Smooth muscle cell (in vitro differentiated cells): ENCODE results near the gene FLT4. TPM values are rescaled to one million over a fixed set of nuclear protein-coding genes. Genes with fewer than 3 reads are reported as not detected.

Source experiments
- DNase-seq: peaks from one replicate; lab custom pipeline; 2025; ENCODE audit not compliant: unreplicated experiment; lab: John Stamatoyannopoulos, UW
- H2AFZ ChIP-seq: fragments of 200-600 bp; sonication (generic); 2 replicates; pipeline ENCODE4 v1.6.0; 2016; ENCODE audit warnings: antibody characterized with exemption, low read depth, mild to moderate bottlenecking
- H3F3A ChIP-seq: fragments of 200-600 bp; sonication (generic); 2 replicates; pipeline ENCODE4 v1.6.0; 2017; ENCODE audit warnings: antibody characterized with exemption, low read depth
- H3K27ac ChIP-seq: fragments of 200-600 bp; sonication (generic); 2 replicates; pipeline ENCODE4 v1.5.1; 2016; ENCODE audit warnings: low read depth, mild to moderate bottlenecking
- H3K27me3 ChIP-seq: fragments of 200-600 bp; sonication (generic); 2 replicates; pipeline ENCODE4 v1.6.1; 2016; ENCODE audit warnings: low read depth, mild to moderate bottlenecking
- H3K36me3 ChIP-seq: fragments of 200-600 bp; sonication (generic); 2 replicates; pipeline ENCODE4 v1.5.1; 2016; ENCODE audit warnings: low read depth
- H3K4me1 ChIP-seq: fragments of 200-600 bp; sonication (generic); 2 replicates; pipeline ENCODE4 v1.5.1; 2016; ENCODE audit warnings: low read depth
- H3K4me2 ChIP-seq: fragments of 200-600 bp; sonication (generic); 2 replicates; pipeline ENCODE4 v1.6.0; 2016; ENCODE audit warnings: mild to moderate bottlenecking
- H3K4me3 ChIP-seq: fragments of 200-600 bp; sonication (generic); 2 replicates; pipeline ENCODE4 v1.5.1; 2016; ENCODE audit warnings: mild to moderate bottlenecking
- H3K79me2 ChIP-seq: fragments of 200-600 bp; sonication (generic); 2 replicates; pipeline ENCODE4 v1.6.0; 2016; ENCODE audit warnings: low read depth, mild to moderate bottlenecking
- H3K9ac ChIP-seq: fragments of 200-600 bp; sonication (generic); 2 replicates; pipeline ENCODE4 v1.6.0; 2016; ENCODE audit warnings: low read depth
- H3K9me3 ChIP-seq: fragments of 200-600 bp; sonication (generic); replicated peaks from 2 replicates; pipeline ENCODE4 v1.5.1; 2016; ENCODE audit warnings: low read depth
- H4K20me1 ChIP-seq: fragments of 200-600 bp; sonication (generic); 2 replicates; pipeline ENCODE4 v1.6.0; 2016; ENCODE audit warnings: low read depth
- CTCF ChIP-seq: fragments of 200-600 bp; sonication (generic); IDR thresholded peaks from 2 replicates; pipeline ENCODE4 v1.5.1; 2017; ENCODE audit warnings: borderline replicate concordance, mild to moderate bottlenecking, antibody characterized with exemption; ENCODE audit not compliant: insufficient read depth, poor library complexity, severe bottlenecking
- WGBS: methylation state at CpG from one replicate; pipeline ENCODE4 v1.1.7; 2016; ENCODE audit warnings: low lambda C conversion rate; 5-methylcytosine and 5-hydroxymethylcytosine counted together
- polyA plus RNA-seq: library from polyadenylated mRNA; unstranded; fragments of >200 nt; fragmentation: Nextera tagmentation; extraction: Ambion mirVana; gene quantifications from 2 replicates; pipeline ENCODE4 v1.2.1, GENCODE V29; 2016
- total RNA-seq: library from RNA; depleted of rRNA; stranded (reverse); fragments of >200 nt; gene quantifications from 2 replicates; pipeline ENCODE4 v1.2.3, GENCODE V29; 2014

Gene FLT4
- total and polyA plus RNA-seq, 2 experiments from 2014 or later: not detected

- H3K27ac ChIP-seq: no peak overlapping the region
- H3K79me2 ChIP-seq: no peaks in the 10 kb centered on the region
- TF ChIP-seq CTCF: no peak
- H3K9me3 ChIP-seq: no peaks in the 10 kb centered on the region
- no peaks in the 10 kb centered on the region for H3F3A ChIP-seq
- H3K9ac ChIP-seq: no peak overlapping the region
- 88% methylated on average over 34 of the region's 34 CpGs for WGBS
- no peaks in the 10 kb centered on the region for H4K20me1 ChIP-seq
- no peak overlapping the region for H3K4me3 ChIP-seq
- no peak for DNase-seq
- H2AFZ ChIP-seq: no peak overlapping the region
- peaks cover 63% of the 10 kb centered on the region for H3K27me3 ChIP-seq
- H3K36me3 ChIP-seq: no peaks in the 10 kb centered on the region
- H3K4me2 ChIP-seq: no peak overlapping the region
- H3K4me1 ChIP-seq: peaks cover 9% of the 10 kb centered on the region
These were observed 3.9 kb downstream of the FLT4 start for GRCh38 chr5:180645274-180646204.

DNA sequence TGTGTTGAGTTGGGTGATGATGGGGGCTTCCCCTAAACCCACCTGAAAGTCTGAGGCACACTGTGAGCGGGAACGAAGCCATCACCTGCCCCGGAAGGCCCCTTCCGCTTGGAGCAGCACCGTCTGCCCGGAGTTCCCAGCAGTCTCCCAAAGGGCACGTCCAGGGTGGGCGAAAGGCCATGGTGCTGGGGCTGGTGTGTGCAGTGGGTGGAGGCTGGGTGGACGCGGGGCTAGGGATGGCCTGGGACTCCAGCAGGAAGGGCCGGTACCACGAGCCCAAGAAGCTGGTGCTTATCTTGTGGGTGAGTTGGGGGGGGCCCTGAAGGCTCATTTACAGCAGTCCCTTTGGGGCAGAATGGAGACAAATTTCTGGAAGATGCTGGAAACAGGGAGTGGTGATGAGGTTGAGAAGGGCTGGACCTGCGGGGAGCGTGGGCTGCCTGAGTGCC lies 4.6 kb downstream of the FLT4 start:
- Histone ChIP-seq H3K27ac (no peak overlapping the region), H3K9me3 (no peaks in the 10 kb centered on the region), H3K4me1 (peaks cover 9% of the 10 kb centered on the region), H3K36me3 (no peaks in the 10 kb centered on the region), H4K20me1 (no peaks in the 10 kb centered on the region), H3K4me2 (no peak overlapping the region), H2AFZ (no peak overlapping the region), H3K9ac (no peak overlapping the region), H3K4me3 (no peak overlapping the region), H3K27me3 (peaks cover 56% of the 10 kb centered on the region), H3K79me2 (no peaks in the 10 kb centered on the region), H3F3A (no peaks in the 10 kb centered on the region)
- no peak for DNase-seq
- 88% methylated on average over 14 of the region's 14 CpGs for WGBS
- TF ChIP-seq CTCF: no peak

- Histone ChIP-seq H3K79me2 (no peaks in the 10 kb centered on the region), H4K20me1 (no peaks in the 10 kb centered on the region), H2AFZ (no peak overlapping the region), H3K9me3 (no peaks in the 10 kb centered on the region), H3K36me3 (no peaks in the 10 kb centered on the region), H3K27me3 (peaks cover 50% of the 10 kb centered on the region), H3K9ac (no peak overlapping the region), H3K4me1 (peaks cover 8% of the 10 kb centered on the region), H3K27ac (no peak overlapping the region), H3F3A (no peaks in the 10 kb centered on the region), H3K4me2 (no peak overlapping the region), H3K4me3 (no peak overlapping the region)
- TF ChIP-seq CTCF: no peak
- 93% methylated on average over 20 of the region's 20 CpGs for WGBS
- DNase-seq: no peak
These were observed 5.1 kb downstream of the FLT4 start for GRCh38 chr5:180644129-180644824.
